Smooth muscle cell (in vitro differentiated cells): ENCODE measurements around the gene XRCC5. TPM values are rescaled to one million over a fixed set of nuclear protein-coding genes. Genes with fewer than 3 reads are reported as not detected.

Experiments used
- DNase-seq: peaks from one replicate; lab custom pipeline; 2025; ENCODE audit not compliant: unreplicated experiment; lab: John Stamatoyannopoulos, UW
- H2AFZ ChIP-seq: fragments of 200-600 bp; sonication (generic); 2 replicates; pipeline ENCODE4 v1.6.0; 2016; ENCODE audit warnings: antibody characterized with exemption, low read depth, mild to moderate bottlenecking
- H3F3A ChIP-seq: fragments of 200-600 bp; sonication (generic); 2 replicates; pipeline ENCODE4 v1.6.0; 2017; ENCODE audit warnings: antibody characterized with exemption, low read depth
- H3K27ac ChIP-seq: fragments of 200-600 bp; sonication (generic); 2 replicates; pipeline ENCODE4 v1.5.1; 2016; ENCODE audit warnings: low read depth, mild to moderate bottlenecking
- H3K27me3 ChIP-seq: fragments of 200-600 bp; sonication (generic); 2 replicates; pipeline ENCODE4 v1.6.1; 2016; ENCODE audit warnings: low read depth, mild to moderate bottlenecking
- H3K36me3 ChIP-seq: fragments of 200-600 bp; sonication (generic); 2 replicates; pipeline ENCODE4 v1.5.1; 2016; ENCODE audit warnings: low read depth
- H3K4me1 ChIP-seq: fragments of 200-600 bp; sonication (generic); 2 replicates; pipeline ENCODE4 v1.5.1; 2016; ENCODE audit warnings: low read depth
- H3K4me2 ChIP-seq: fragments of 200-600 bp; sonication (generic); 2 replicates; pipeline ENCODE4 v1.6.0; 2016; ENCODE audit warnings: mild to moderate bottlenecking
- H3K4me3 ChIP-seq: fragments of 200-600 bp; sonication (generic); 2 replicates; pipeline ENCODE4 v1.5.1; 2016; ENCODE audit warnings: mild to moderate bottlenecking
- H3K79me2 ChIP-seq: fragments of 200-600 bp; sonication (generic); 2 replicates; pipeline ENCODE4 v1.6.0; 2016; ENCODE audit warnings: low read depth, mild to moderate bottlenecking
- H3K9ac ChIP-seq: fragments of 200-600 bp; sonication (generic); 2 replicates; pipeline ENCODE4 v1.6.0; 2016; ENCODE audit warnings: low read depth
- H3K9me3 ChIP-seq: fragments of 200-600 bp; sonication (generic); replicated peaks from 2 replicates; pipeline ENCODE4 v1.5.1; 2016; ENCODE audit warnings: low read depth
- H4K20me1 ChIP-seq: fragments of 200-600 bp; sonication (generic); 2 replicates; pipeline ENCODE4 v1.6.0; 2016; ENCODE audit warnings: low read depth
- WGBS: methylation state at CpG from one replicate; pipeline ENCODE4 v1.1.7; 2016; ENCODE audit warnings: low lambda C conversion rate; 5-methylcytosine and 5-hydroxymethylcytosine counted together
- polyA plus RNA-seq: library from polyadenylated mRNA; unstranded; fragments of >200 nt; fragmentation: Nextera tagmentation; extraction: Ambion mirVana; gene quantifications from 2 replicates; pipeline ENCODE4 v1.2.1, GENCODE V29; 2016
- total RNA-seq: library from RNA; depleted of rRNA; stranded (reverse); fragments of >200 nt; gene quantifications from 2 replicates; pipeline ENCODE4 v1.2.3, GENCODE V29; 2014
- TF ChIP-seq, protein P1 (sequence below): fragments of 200-600 bp; sonication (generic); IDR thresholded peaks from 2 replicates; pipeline ENCODE4 v1.5.1; 2017; ENCODE audit warnings: borderline replicate concordance, mild to moderate bottlenecking, antibody characterized with exemption; ENCODE audit not compliant: insufficient read depth, poor library complexity, severe bottlenecking

Gene XRCC5
- total and polyA plus RNA-seq, 2 experiments from 2014 or later = 197 to 266 TPM

DNA sequence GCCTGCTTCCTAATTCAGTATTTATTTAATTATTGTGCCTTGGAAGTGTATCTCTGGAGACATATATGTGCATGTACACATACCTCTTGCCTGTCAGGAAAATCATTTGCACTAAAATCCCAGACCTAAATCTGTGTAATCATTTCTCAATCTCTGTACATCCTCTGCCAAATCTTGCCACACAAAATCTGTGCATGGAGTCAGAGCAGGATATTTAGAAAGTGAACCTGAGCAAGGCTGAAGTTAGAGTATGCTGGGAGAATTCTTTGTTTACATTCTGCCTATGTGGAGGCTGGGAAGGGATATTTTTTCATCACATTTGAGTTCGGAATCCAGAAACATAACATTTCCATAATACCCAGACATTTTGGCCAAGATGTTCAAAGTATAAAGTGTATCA is 9.3 kb downstream of the XRCC5 start:
- H3K4me1 ChIP-seq = peaks cover 44% of the 10 kb centered on the region
- no peaks in the 10 kb centered on the region for H3K27me3 ChIP-seq
- H3K36me3 ChIP-seq = peaks cover 55% of the 10 kb centered on the region
- no peak overlapping the region for H2AFZ ChIP-seq
- peaks cover 9% of the 10 kb centered on the region for H3F3A ChIP-seq
- no peaks in the 10 kb centered on the region for H3K9me3 ChIP-seq
- DNase-seq = no peak
- no peak overlapping the region for H3K27ac ChIP-seq
- H3K79me2 ChIP-seq = peaks cover 78% of the 10 kb centered on the region
- no peaks in the 10 kb centered on the region for H4K20me1 ChIP-seq
- no peak overlapping the region for H3K4me3 ChIP-seq
- WGBS = 100% methylated on average over 1 of the region's 1 CpG
- no peak overlapping the region for H3K4me2 ChIP-seq
- TF ChIP-seq, protein P1, sequence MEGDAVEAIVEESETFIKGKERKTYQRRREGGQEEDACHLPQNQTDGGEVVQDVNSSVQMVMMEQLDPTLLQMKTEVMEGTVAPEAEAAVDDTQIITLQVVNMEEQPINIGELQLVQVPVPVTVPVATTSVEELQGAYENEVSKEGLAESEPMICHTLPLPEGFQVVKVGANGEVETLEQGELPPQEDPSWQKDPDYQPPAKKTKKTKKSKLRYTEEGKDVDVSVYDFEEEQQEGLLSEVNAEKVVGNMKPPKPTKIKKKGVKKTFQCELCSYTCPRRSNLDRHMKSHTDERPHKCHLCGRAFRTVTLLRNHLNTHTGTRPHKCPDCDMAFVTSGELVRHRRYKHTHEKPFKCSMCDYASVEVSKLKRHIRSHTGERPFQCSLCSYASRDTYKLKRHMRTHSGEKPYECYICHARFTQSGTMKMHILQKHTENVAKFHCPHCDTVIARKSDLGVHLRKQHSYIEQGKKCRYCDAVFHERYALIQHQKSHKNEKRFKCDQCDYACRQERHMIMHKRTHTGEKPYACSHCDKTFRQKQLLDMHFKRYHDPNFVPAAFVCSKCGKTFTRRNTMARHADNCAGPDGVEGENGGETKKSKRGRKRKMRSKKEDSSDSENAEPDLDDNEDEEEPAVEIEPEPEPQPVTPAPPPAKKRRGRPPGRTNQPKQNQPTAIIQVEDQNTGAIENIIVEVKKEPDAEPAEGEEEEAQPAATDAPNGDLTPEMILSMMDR = no peak
- no peak overlapping the region for H3K9ac ChIP-seq

DNA sequence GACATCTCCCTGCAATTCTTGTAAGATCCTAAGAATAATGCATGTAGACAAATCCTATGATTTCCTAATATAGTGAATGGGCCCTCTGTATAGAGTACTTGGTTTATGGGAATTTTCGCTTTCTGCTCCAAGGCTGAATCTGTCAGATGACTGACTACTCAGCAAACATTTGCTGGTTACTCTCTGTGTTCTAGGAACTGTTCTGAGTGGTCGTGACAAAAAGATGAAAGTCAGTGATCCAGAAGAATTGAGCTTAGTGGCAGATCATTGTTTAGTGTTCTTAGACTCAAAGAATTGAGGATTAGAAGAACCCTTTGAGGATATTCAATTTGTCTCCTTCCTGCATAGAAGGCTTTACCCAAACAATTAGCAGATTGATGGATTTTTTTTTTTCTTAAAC is 10.0 kb downstream of the XRCC5 start:
- Histone ChIP-seq H3K27ac (no peak overlapping the region), H3F3A (peaks cover 3% of the 10 kb centered on the region), H4K20me1 (no peaks in the 10 kb centered on the region), H3K36me3 (peaks cover 58% of the 10 kb centered on the region), H3K4me3 (no peak overlapping the region), H3K27me3 (no peaks in the 10 kb centered on the region), H3K9ac (no peak overlapping the region), H3K79me2 (peaks cover 76% of the 10 kb centered on the region), H3K4me1 (peaks cover 44% of the 10 kb centered on the region), H2AFZ (no peak overlapping the region), H3K9me3 (no peaks in the 10 kb centered on the region), H3K4me2 (no peak overlapping the region)
- WGBS = 90% methylated on average over 2 of the region's 2 CpGs
- DNase-seq = no peak
- TF ChIP-seq, protein P1 = no peak

DNA sequence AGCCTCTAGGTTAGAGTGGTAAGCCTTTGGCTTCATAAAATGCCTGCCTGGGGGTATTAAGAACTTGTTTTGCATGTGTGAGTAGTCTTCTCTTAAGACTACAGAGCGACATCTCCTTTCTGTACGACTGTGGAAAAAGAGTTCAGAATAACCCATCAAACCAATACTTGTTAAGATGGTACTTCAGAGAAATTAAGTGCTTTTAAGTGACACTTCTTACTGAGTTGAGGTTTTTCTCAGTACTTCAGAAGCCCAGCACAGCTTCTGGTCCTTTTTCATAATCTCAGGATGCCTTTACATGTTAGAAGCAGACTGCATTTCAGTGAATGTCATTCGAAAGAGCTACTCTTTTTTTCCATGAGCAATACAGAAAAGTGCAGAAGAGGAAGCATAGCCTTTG is 10.8 kb downstream of the XRCC5 start:
- no peak overlapping the region for H3K4me2 ChIP-seq

DNA sequence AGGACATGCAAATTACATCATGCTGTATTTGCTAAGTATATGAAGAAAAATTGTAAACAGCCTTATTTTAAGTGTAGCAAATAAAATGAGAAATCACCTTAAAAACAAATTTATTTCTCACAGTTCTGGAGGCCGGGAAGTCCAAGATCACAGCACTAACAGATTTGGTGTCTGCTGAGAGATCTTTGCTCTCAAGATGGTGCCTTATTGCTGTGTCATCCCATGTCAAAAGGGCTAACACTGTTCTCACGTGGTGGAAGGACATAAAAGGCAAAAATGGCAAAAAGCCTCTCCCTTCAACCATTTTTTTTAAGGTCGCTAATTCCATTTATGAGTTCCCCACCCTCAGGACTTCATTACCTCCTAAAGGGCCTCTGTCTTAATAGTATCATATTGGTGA is 12.1 kb downstream of the XRCC5 start:
- TF ChIP-seq, protein P1 = no peak
- H3K27ac ChIP-seq = no peak overlapping the region
- H3K9ac ChIP-seq = no peak overlapping the region
- no peaks in the 10 kb centered on the region for H3K27me3 ChIP-seq
- H3K36me3 ChIP-seq = peaks cover 71% of the 10 kb centered on the region
- 95% methylated on average over 3 of the region's 3 CpGs for WGBS
- H3K79me2 ChIP-seq = peaks cover 67% of the 10 kb centered on the region
- no peaks in the 10 kb centered on the region for H3F3A ChIP-seq
- no peak overlapping the region for H3K4me3 ChIP-seq
- H3K4me1 ChIP-seq = peaks cover 30% of the 10 kb centered on the region
- H2AFZ ChIP-seq = no peak overlapping the region
- no peaks in the 10 kb centered on the region for H3K9me3 ChIP-seq
- DNase-seq = no peak
- H4K20me1 ChIP-seq = no peaks in the 10 kb centered on the region
- H3K4me2 ChIP-seq = no peak overlapping the region

More for the DNA sequence above, 10.8 kb downstream of the XRCC5 start:
- Histone ChIP-seq H3F3A (no peaks in the 10 kb centered on the region), H3K27ac (no peak overlapping the region), H3K36me3 (peaks cover 63% of the 10 kb centered on the region), H4K20me1 (no peaks in the 10 kb centered on the region), H3K27me3 (no peaks in the 10 kb centered on the region), H3K4me1 (peaks cover 42% of the 10 kb centered on the region), H3K9me3 (no peaks in the 10 kb centered on the region), H3K9ac (no peak overlapping the region), H3K4me3 (no peak overlapping the region), H3K79me2 (peaks cover 74% of the 10 kb centered on the region), H2AFZ (no peak overlapping the region)
- DNase-seq = no peak
- TF ChIP-seq, protein P1 = no peak
- 83% methylated on average over 3 of the region's 3 CpGs for WGBS
